HEK293 (cell line): ENCODE measurements around the gene APOC3.

Experiments used
- CTCF ChIP-seq: fragments of 450-650 bp; formaldehyde crosslinking; IDR thresholded peaks from 2 replicates; pipeline ENCODE4 v1.5.1; 2016; ENCODE audit warnings: missing biosample characterization, missing genetic modification characterization
- HOXD13 ChIP-seq: sonication (generic); formaldehyde crosslinking; IDR thresholded peaks from 2 replicates; pipeline ENCODE4 v1.8.0; 2022; ENCODE audit warnings: missing genetic modification reagents, borderline replicate concordance
- PRDM1 ChIP-seq: fragments of 450-650 bp; formaldehyde crosslinking; IDR thresholded peaks from 2 replicates; pipeline ENCODE4; 2016; ENCODE audit warnings: missing biosample characterization, missing genetic modification characterization
- YY1 ChIP-seq: fragments of 450-650 bp; formaldehyde crosslinking; IDR thresholded peaks from 2 replicates; pipeline ENCODE4 v1.5.1; 2018; ENCODE audit warnings: missing biosample characterization, missing genetic modification characterization
- ZBTB7A ChIP-seq: fragments of 450-650 bp; formaldehyde crosslinking; IDR thresholded peaks from 2 replicates; pipeline ENCODE4 v1.5.1; 2016; ENCODE audit warnings: low read depth, missing biosample characterization, missing genetic modification characterization
- ZNF184 ChIP-seq: fragments of 450-650 bp; IDR thresholded peaks from 2 replicates; pipeline ENCODE4 v1.5.1; 2018; ENCODE audit warnings: missing biosample characterization, mild to moderate bottlenecking, missing genetic modification characterization
- ZNF670 ChIP-seq: fragments of 450-650 bp; formaldehyde crosslinking; IDR thresholded peaks from 2 replicates; pipeline ENCODE4 v1.5.1; 2016; ENCODE audit warnings: missing biosample characterization, missing genetic modification characterization, low read depth
- TF ChIP-seq, protein P1 (sequence below): fragments of 450-650 bp; formaldehyde crosslinking; IDR thresholded peaks from 2 replicates; pipeline ENCODE4 v1.5.1; 2016; ENCODE audit warnings: missing biosample characterization, missing genetic modification characterization, borderline replicate concordance
- TF ChIP-seq, protein P2 (sequence below): fragments of 450-650 bp; formaldehyde crosslinking; IDR thresholded peaks from 2 replicates; pipeline ENCODE4 v1.5.1; 2016; ENCODE audit warnings: missing biosample characterization, missing genetic modification characterization
- TF ChIP-seq, protein P3 (sequence below): fragments of 450-650 bp; formaldehyde crosslinking; IDR thresholded peaks from 2 replicates; pipeline ENCODE4 v1.5.1; 2016; ENCODE audit warnings: missing biosample characterization, missing genetic modification characterization

GRCh38 chr11:116876656-116877055 is 46.9 kb downstream of the APOC3 start:
- TF ChIP-seq PRDM1 (tag by site-specific recombination) (no peak), HOXD13 (CRISPR knock-in tag) (no peak), CTCF (tag by site-specific recombination) (no peak), ZNF184 (no peak), ZBTB7A (tag by site-specific recombination) (no peak), YY1 (tag by site-specific recombination) (no peak), ZNF670 (no peak)
- TF ChIP-seq, protein P1, sequence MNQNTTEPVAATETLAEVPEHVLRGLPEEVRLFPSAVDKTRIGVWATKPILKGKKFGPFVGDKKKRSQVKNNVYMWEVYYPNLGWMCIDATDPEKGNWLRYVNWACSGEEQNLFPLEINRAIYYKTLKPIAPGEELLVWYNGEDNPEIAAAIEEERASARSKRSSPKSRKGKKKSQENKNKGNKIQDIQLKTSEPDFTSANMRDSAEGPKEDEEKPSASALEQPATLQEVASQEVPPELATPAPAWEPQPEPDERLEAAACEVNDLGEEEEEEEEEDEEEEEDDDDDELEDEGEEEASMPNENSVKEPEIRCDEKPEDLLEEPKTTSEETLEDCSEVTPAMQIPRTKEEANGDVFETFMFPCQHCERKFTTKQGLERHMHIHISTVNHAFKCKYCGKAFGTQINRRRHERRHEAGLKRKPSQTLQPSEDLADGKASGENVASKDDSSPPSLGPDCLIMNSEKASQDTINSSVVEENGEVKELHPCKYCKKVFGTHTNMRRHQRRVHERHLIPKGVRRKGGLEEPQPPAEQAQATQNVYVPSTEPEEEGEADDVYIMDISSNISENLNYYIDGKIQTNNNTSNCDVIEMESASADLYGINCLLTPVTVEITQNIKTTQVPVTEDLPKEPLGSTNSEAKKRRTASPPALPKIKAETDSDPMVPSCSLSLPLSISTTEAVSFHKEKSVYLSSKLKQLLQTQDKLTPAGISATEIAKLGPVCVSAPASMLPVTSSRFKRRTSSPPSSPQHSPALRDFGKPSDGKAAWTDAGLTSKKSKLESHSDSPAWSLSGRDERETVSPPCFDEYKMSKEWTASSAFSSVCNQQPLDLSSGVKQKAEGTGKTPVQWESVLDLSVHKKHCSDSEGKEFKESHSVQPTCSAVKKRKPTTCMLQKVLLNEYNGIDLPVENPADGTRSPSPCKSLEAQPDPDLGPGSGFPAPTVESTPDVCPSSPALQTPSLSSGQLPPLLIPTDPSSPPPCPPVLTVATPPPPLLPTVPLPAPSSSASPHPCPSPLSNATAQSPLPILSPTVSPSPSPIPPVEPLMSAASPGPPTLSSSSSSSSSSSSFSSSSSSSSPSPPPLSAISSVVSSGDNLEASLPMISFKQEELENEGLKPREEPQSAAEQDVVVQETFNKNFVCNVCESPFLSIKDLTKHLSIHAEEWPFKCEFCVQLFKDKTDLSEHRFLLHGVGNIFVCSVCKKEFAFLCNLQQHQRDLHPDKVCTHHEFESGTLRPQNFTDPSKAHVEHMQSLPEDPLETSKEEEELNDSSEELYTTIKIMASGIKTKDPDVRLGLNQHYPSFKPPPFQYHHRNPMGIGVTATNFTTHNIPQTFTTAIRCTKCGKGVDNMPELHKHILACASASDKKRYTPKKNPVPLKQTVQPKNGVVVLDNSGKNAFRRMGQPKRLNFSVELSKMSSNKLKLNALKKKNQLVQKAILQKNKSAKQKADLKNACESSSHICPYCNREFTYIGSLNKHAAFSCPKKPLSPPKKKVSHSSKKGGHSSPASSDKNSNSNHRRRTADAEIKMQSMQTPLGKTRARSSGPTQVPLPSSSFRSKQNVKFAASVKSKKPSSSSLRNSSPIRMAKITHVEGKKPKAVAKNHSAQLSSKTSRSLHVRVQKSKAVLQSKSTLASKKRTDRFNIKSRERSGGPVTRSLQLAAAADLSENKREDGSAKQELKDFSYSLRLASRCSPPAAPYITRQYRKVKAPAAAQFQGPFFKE, result no peak
- TF ChIP-seq, protein P2, sequence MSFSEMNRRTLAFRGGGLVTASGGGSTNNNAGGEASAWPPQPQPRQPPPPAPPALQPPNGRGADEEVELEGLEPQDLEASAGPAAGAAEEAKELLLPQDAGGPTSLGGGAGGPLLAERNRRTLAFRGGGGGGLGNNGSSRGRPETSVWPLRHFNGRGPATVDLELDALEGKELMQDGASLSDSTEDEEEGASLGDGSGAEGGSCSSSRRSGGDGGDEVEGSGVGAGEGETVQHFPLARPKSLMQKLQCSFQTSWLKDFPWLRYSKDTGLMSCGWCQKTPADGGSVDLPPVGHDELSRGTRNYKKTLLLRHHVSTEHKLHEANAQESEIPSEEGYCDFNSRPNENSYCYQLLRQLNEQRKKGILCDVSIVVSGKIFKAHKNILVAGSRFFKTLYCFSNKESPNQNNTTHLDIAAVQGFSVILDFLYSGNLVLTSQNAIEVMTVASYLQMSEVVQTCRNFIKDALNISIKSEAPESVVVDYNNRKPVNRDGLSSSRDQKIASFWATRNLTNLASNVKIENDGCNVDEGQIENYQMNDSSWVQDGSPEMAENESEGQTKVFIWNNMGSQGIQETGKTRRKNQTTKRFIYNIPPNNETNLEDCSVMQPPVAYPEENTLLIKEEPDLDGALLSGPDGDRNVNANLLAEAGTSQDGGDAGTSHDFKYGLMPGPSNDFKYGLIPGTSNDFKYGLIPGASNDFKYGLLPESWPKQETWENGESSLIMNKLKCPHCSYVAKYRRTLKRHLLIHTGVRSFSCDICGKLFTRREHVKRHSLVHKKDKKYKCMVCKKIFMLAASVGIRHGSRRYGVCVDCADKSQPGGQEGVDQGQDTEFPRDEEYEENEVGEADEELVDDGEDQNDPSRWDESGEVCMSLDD, result no peak
- TF ChIP-seq, protein P3, sequence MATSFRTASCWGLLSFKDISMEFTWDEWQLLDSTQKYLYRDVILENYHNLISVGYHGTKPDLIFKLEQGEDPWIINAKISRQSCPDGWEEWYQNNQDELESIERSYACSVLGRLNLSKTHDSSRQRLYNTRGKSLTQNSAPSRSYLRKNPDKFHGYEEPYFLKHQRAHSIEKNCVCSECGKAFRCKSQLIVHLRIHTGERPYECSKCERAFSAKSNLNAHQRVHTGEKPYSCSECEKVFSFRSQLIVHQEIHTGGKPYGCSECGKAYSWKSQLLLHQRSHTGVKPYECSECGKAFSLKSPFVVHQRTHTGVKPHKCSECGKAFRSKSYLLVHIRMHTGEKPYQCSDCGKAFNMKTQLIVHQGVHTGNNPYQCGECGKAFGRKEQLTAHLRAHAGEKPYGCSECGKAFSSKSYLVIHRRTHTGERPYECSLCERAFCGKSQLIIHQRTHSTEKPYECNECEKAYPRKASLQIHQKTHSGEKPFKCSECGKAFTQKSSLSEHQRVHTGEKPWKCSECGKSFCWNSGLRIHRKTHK, result no peak
